A549 treated with RU486 at 1 μM for 4 hours (cell line): ENCODE results near the gene RSPH1. TPM values are rescaled to one million over a fixed set of nuclear protein-coding genes. Genes with fewer than 3 reads are reported as not detected.

ENCODE experiments used
- total RNA-seq: library from RNA; stranded (reverse); fragments of 200-300 nt; extraction: Qiagen RNA extraction; gene quantifications from 5 replicates; pipeline ENCODE4 v1.2.3, GENCODE V29; 2022; ENCODE audit warnings: low read depth

Gene RSPH1
- 0.68 to 1.3 TPM (median 0.91 TPM) in 5 replicates for total RNA-seq

DNA sequence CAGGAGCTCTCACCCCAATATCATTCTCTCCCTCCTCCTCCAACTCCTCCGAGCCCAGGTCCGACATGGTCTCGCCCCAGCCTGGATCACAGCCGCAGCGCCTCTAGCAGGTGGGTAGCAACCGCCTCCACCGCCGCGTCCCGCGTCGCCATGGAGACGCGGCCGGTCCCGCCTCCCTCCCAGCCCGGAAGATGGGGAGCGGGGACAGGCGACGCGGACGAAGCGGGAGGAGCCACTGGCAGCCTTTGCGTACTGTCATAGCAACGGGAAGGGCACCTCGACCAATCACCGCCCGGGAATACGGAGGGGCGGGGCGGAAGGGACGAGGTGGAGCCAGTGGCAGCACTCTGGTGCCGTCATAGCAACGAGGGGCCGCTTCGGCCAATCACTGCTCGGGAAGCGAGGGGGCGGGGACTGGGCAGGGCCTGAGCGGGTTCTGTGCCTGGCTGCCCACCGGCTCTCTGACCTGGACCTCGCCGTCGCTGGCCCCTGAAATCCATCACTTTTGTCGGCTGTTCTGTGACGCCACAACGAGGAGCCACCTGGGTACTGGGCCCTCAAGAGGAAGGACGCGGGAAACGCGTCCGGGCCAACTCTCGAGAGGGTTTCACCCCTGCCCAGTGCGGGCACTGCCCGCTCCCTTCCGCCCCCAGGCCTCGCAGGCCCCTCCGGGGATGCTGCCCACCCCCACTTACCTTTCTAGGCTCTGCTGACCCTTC lies at the start of gene RSPH1:
Gene RSPH1, minus strand, starts transcription at position 105 of the 719 bp plus-strand sequence. Its CDS starts 38 bp downstream, at position 67.

GRCh38 chr21:42513151-42513984 lies 17.3 kb upstream of the RSPH1 start, which contains the start of gene SLC37A1:
Gene SLC37A1, plus strand, starts transcription at chr21:42513852. Its CDS starts 4,603 bp downstream, at chr21:42518455.

Other genes with a start within 250 kb of the RSPH1 start
- not detected in 5 replicates for gene TFF3, start 180.8 kb downstream of the RSPH1 start, total RNA-seq
- gene TFF2, start 145.2 kb downstream of the RSPH1 start, total RNA-seq: 0.47 TPM in 1 of 5 replicates, not detected in the others
- 22.1 to 29.0 TPM (median 26.3 TPM) in 5 replicates for gene TFF1, start 129.7 kb downstream of the RSPH1 start, total RNA-seq
- gene TMPRSS3, start 100.2 kb downstream of the RSPH1 start, total RNA-seq: 0.10 to 0.53 TPM (median 0.24 TPM) in 4 of 5 replicates, not detected in the other
- 0.08 to 0.33 TPM (median 0.09 TPM) in 5 replicates for gene UBASH3A, start 92.3 kb downstream of the RSPH1 start, total RNA-seq
- gene SLC37A1, start 17.6 kb upstream of the RSPH1 start, total RNA-seq: 3.6 to 4.4 TPM (median 3.8 TPM) in 5 replicates
- 1.1 to 1.7 TPM (median 1.2 TPM) in 5 replicates for gene PDE9A, start 157.4 kb upstream of the RSPH1 start, total RNA-seq